HG03378 (cell line): ENCODE results near the gene SPAAR.
"Not testable (repeated sequence)": the region's sequence is repeated elsewhere in the genome, so short reads cannot be mapped to it uniquely, and the experiment has no call there.

ENCODE experiments used
- ATAC-seq: cut with Tn5 transposase; IDR thresholded peaks from one replicate; pipeline ENCODE4 v1.9.1; 2021; ENCODE audit warnings: mild to moderate bottlenecking, moderate library complexity; ENCODE audit not compliant: unreplicated experiment

The SPAAR gene

DNA sequence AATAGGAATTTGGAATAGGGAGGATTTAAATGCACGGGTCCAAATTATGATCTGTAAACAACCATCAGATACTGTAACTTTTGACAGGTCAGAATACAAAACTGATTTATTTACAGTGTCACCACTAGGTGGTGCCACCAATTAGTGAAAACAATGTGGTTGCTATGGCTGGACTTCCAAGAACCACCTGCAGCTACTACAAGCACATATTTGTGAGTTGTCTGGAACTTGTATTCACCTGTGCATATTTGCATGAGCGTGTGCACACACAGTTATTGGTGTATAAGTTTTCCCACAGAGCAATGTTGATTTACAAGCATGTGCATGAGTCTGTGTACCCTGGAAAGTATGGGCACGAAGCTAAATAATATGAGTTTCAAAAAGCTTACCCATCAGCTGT is 6.2 kb upstream of the SPAAR start:
- no peak for ATAC-seq

DNA sequence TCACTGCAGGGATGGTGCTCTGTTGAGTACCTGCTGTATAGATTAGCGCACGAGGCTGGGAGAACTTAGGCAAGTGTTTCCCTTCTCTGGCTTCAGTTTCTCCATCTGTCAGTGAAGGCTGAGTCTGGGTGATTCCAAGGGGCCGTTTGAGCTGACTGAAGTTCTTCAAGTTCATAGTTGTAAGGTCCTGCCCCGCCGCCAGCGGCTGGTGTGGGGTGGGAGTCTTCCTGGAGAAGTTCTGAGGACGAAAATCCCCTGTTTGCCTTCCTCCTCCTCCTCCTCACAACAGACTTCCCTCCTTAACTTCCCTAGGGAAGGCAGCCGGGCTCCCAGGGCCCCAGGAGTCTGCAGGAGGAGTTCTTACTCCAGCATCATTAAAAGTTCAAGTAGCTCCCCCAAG is 5.0 kb upstream of the SPAAR start:
- no peak for ATAC-seq

DNA sequence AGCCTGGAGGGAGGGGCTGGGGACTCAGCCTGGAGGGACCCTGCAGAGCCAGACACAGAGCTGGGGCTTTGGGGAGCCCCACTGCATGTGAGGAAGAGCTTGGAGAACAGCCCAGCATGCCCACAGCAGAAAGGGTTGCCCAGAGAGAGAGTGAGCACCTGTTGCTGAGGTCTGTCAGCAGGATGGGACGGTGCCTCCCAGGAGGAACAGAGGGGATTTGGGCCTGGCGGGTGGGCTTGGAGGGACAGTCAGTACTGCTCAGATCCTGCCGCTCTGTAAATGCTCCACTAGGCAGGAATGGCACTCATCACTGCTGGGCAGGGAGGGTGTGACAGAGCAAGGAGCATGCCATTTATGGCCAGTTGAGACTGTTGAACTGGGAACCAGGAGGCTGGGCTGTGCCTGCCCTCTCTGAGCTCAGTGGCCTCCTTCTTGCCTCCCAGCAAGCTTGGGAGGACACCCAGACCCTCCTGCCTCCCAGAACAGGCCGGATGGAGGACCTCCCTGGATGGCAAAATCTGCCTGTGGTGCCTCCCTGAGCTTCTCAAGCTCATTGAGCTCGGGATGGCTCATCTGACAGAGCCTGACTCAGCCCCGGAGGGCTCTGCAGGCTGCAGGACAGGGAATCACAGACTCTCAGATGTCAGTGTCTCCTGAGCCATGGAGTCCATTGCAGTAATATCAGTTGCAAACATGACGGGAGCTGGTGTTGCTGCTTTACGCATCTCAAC is 4.1 kb upstream of the SPAAR start:
- ATAC-seq = no peak

DNA sequence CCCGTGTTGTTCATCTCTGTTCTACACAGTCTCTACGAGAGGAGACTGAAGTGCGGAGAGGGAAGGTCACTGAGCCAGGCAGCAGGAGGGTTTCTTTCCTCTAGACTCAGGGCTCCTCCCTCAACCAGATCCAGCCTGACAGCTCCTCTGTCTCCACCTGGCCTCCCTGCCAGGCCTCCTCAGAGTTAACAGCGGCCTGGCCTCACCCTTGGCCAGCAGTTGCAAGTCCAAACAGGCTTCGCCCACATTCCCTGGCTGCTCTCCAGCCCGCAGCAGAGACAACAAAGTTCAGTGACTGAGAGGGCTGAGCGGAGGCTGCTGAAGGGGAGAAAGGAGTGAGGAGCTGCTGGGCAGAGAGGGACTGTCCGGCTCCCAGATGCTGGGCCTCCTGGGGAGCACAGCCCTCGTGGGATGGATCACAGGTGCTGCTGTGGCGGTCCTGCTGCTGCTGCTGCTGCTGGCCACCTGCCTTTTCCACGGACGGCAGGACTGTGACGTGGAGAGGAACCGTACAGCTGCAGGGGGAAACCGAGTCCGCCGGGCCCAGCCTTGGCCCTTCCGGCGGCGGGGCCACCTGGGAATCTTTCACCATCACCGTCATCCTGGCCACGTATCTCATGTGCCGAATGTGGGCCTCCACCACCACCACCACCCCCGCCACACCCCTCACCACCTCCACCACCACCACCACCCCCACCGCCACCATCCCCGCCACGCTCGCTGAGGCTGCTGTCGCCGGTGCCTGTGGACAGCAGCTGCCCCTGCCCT is 3.2 kb upstream of the SPAAR start, which contains the start of gene HRCT1:
Gene HRCT1 (plus strand): TSS at position 291 of the 768 bp plus-strand sequence. CDS start 86 bp downstream, at position 377.
- no peak for ATAC-seq

DNA sequence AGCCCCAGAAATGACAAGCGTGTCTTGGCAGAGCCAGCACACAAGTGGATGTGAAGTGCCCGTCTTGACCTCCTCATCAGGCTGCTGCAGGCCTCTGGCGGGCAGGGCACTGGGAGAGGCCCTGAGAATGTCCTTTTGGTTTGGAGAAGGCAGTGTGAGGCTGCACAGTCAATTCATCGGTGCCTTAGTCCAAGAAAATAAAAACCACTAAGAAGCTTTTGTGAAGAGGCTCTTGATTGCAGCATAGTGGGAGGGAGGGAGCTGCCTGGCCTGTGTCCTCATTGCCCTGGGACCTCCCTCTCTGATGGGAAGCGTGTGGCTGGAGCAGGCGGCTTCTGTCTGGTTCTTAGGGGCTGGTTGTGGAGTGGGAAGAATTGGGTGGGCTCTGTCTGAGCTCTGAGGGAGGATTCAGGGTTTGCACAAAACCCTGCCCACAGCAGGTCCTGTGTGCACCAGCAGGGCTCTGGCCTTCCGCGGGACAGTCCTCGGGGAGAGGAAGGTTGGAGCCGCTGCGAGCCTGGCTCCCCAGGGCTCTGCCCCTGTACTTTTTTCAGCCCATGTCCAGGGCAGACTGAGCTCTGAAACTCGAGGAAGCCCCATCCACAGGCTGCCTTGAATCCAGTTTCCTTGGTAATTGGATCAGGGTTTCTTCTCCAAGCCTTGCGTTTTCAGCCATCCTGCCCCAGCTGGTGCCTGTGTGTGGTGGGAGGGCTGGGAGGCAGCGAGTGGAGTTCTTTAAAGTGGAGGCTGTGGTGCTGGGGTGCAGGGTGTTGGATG is 2.2 kb upstream of the SPAAR start:
- no peak for ATAC-seq

DNA sequence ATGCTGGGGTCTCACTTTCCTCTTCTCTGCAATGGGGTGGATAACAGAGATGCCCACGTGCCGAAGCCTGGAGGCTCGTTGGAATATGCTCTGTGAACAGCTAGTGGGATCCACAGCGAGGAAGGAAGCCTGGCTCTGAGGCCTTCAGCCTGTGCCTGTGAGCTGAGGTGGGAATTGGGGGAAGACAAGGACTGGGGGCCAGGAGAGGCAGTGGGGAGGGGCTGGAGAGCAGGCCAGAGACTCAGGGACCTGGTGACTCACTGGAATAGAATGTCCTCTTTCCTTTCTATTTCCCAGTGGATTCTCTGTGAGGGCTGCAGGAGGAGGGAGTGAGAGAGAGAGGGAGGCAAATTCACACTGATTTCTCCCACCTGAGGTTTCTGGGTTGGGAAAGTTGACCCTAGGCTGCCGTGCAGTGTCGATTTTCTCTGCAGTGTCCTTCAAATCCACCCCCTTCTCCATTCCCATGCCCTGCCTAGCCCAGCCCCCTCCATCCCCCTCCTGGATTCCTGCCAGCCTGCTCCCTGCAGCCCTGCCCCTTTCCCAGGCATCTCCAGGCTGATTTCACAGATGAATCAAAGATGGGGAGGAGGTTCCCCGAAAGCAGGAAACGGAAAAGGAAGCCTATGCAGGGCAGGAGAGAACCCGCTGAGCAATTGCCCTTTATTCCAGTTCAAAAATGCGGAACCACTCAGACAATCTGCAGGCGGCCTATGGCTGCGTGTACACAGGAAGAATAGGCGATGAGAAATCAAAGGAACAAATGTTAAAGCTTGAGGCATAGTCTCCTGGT is 1.4 kb upstream of the SPAAR start:
- ATAC-seq = no peak

DNA sequence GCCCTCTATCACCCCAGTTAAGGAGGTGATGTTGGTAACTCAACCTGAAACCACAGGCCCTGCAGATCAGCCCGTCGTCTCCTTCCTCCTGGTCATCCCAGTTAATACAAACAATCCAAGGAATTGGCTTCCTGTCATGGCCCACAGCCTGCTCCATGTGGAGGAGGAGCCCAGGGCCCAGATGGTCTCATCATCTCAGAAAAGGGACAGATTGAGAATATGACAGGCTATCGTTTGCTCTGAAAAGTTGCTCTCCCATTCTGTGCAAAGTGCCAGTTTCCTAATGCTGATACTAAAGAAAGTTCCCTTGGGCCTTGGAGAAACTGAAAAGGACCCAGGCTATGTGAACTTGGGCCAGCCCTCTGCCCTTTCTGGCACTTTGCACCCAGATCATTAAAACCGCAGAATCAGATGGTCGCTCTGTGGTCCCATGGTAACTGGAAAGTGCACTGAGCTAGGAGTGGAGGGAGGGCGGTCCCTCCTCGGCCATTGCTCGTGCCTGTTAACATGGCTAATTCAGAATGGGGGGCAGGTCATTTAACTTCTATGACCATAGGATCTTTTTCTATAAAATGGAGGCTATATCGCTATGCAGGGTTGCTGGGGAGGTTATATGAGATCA is 675 bp upstream of the SPAAR start:
- ATAC-seq = no peak

DNA sequence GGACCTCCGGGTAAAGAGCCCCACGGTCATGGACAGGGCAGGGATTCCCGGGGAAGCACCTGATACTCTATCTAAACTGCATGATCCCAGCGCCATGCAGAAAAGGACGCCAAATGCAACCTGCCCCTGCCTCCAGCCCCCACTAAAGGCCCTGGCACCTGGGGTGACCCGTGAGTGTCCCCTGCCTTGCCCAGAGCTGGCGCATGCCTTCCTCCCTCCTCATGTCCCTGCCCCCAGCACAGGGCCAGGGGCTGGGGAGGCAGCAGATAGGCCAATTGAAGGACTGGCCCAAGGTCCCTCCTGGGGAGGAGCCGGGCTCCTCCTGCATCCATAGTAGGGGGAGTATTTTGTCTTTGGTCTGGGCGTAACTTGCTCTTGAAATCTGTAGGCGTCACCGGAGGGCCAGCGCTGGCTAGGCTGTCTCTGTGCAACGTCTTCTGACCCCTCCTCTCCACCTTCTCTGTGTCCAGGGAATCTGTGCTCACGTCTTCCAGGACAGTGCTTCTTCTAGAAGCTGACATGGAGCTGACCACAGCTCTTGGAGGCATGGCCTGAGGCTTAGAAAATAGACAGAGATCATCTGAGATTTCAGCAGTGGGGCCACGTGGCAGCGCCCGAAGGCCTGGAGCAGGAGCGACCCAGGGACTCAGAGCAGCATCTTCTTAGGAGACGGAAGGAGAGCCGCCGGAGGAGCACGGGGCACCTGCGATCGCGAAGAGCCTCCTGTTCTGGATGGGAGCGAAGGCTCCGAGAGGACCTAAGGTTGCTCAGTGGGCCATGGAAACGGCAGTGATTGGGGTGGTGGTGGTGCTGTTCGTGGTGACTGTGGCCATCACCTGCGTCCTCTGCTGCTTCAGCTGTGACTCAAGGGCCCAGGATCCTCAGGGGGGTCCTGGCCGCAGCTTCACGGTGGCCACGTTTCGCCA is 660 bp downstream of the SPAAR start:
- no peak for ATAC-seq

DNA sequence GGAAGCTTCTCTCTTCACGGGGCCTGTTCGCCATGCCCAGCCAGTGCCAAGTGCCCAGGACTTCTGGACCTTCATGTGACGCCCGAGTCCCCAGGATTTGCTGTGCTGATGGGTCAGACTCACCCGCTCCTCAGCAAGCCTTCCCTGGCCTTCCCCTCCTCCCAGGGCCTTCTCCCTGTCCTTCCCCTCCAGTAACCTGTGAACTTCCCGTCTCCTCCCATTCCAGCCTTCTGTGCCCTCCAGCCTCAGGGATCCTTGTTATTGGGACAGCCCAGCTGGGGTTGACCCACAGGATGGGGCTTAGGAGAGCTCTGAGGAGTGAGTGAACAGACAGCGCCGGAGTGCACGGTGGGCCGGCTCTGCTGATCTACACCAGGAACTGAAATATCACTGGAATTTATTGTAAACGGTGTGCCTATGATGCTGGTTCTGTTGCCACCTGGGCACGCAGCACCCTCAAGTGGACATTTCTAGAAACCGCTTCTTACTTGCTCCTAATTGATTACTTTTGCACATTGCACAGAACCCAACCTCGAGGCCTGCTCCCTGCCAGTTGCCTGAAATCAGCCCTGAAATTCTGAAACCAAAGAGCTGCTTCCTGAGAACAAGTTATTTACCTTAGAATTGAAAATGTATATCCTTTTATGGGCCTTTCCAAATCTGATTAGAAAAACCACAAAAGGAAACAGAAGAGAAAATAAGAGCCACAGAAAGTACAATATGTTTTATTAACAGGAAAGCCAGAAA is 1.5 kb downstream of the SPAAR start:
- ATAC-seq = no peak

DNA sequence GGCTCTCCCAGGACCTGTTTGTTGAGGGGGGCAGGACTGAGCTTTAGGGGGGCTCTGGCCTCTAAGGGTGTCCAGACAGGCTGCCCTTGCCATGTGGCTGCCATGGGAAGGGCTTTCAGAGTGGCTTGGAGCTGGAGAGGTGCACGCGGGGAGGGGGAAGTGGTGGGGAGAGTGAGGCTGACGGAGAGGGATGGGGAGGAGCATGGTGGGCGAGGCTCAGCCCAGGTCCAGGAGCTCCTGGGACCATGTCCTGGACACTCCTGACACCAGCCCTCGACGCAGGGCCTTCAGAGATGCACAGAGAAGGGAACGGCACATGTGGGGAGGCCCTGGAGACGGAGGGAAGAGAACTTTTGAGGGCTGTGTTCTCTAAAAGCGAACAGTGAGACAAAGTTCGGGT is 2.4 kb downstream of the SPAAR start:
- ATAC-seq = no peak

DNA sequence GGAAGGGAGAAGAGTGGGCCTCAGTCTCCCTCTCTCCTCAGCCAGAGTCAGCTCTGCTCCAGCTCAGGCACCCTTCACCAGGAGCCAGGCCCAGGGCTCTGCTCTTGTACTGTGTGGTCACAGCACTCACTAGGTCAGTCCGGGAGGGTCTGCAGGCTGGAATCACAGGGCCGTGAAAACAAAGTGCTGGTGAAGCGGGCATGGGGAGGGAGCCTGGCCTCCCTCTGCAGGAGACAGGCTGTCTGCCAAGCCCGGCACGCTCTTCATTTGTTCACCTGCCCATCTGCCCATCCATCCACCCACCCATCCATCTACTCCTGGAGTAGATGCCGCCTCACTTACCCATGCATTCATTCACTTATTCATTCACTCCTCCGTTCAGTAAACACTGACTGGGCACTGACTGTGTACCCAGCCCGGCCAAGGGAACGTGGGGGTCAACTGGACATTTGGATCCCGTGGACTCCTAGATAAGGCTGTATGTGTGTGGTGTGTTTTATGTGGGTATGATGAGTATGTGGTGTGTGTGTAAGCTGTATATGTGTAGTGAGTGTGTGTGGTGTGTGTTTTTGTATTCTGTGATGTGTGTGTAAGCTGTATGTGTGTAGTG is 3.6 kb downstream of the SPAAR start:
- no peak for ATAC-seq

DNA sequence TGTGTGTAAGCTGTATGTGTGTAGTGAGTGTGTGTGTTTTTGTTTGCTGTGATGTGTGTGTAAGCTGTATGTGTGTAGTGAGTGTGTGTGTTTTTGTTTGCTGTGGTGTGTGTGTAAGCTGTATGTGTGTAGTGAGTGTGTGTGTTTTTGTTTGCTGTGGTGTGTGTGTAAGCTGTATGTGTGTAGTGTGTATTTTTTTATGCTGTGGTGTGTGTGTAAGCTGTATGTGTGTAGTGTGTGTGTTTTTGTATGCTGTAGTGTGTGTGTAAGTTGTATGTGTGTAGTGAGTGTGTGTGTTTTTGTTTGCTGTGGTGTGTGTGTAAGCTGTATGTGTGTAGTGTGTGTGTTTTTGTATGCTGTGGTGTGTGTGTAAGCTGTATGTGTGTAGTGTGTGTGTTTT is 4.1 kb downstream of the SPAAR start:
- not testable (repeated sequence) for ATAC-seq

DNA sequence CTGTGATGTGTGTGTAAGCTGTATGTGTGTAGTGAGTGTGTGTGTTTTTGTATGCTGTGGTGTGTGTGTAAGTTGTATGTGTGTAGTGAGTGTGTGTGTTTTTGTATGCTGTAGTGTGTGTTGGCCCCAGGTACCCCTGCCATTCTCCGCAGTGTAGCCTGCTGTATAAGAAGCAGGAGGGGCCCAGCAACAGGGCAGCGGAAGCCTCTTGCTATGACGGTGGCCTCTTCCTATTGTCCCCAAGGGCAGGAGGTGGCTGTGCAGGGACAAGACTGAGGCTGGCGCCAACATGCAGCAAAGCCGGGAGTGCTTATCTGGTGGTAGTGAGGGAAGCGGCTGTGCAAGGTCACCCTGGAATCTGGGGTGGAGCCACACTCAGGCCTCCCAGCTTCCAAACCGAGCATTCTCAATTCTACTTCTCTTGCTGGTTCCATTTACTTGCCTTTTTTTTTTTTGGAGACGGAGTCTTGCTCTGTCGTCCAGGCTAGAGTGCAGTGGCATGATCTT is 5.1 kb downstream of the SPAAR start:
- ATAC-seq = no peak

DNA sequence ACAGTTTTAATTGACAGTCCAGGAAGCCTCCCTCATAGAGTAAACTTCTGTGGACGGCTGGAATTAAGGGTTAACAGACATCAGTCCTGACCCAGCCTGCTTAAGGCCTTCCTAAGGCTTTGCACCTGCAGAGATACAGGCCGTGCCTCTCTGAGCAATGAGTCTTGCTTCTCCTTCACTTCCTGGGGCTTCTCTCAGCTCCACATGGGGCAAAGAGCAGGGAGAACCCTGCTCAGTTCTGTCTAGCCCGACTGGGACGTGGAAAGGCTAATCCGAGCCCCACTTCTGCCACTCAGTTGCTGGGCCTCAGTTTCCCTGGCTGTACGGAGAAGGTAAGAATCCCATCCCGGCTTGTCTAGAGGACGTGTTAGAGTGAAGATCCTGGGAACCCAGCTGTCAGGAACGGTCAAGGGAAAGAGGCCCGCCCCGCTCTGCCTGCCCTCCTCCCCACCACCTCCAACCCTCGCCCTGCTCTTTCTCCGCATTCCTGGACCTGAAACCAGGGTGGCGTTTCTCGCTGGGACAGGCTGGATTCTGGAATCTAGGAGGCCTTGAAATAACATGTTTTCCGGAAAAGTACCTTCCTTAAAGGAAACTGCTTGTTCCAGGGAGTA is 6.5 kb downstream of the SPAAR start:
- no peak for ATAC-seq

DNA sequence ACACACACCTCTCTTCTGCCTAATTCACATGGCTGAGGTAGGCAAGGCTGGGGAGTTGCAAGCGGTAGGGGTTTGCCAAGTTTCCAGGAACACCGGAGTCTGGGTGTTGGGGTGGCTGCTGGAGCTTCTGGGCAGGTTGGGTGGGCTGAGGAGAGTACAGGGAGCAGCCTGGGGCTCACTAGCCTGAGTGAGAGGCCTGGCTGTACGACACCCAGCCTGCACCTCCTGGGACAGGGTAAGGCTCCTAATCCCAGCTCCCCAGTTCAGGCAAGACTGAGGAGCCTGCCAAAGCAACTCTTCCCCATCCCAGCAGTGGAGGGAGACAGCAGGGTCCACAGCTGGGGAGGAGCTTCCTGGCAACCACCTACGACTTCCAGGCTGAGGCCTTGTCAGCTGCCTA is 8.0 kb downstream of the SPAAR start:
- no peak for ATAC-seq

DNA sequence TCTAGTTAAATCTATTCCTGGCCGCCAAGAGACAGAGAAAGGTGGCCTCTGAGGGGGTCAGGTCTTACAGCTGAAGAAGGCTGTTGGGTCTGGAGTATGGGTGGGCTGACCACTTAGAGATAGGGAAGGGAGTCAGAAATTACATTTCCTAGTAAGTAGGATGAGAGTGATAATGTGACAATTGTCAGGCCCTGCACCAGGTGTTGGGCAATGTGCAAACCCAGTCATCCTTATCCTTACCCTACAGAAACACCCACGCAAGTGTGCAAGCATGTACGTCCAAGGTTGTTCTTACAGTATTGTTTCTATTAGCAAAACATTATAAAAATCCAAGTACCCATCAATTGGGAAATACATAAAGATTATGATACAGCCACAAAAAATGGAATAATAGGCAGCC is 9.5 kb downstream of the SPAAR start:
- ATAC-seq = no peak

DNA sequence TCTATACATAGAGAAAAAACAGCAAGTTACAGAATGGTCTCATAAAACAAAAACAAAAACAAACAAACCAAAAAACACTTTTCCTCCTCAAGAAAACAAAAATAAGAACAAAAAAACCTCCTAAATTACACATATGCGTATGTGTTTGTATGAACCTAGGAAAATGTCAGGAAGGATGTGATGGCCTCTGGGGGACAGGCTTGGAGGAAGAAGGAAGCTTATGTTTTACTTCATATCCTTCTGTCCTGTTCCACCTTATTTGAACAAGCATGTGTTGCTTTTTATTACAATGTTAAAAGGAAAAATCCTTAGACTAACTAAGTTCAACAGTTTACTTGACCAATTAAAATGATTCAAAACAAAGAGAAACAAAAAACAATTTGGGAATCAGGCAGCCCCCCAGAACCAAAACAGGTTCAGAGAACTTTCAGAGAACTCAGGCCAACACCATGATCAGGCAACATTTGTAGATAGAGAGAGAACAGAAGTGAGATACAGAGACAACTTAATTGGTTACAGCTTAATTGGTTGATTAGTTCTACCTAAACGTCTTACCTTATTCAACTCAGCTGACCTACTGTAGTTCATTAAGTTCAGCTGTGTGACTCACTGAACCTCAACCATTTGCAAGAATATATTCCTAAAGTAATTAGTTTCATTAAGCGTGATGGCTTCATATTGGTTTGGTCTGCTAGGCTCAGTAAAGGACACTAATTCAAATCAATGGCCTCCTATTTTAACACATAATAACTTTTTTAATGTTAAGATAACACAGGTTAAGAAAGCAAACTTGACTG is 10.1 kb downstream of the SPAAR start:
- ATAC-seq = no peak
